GM21723 (cell line): ENCODE data around the gene TMEM170B.
A peak's percentile ranks its signal among the peaks of the same experiment; 100 is the strongest.

ENCODE experiments used
- ATAC-seq: cut with Tn5 transposase; IDR thresholded peaks from one replicate; pipeline ENCODE4 v1.9.1; 2021; ENCODE audit warnings: mild to moderate bottlenecking, moderate library complexity; ENCODE audit not compliant: unreplicated experiment

Gene TMEM170B

GRCh38 chr6:11537229-11538051 lies at the start of gene TMEM170B:
TMEM170B (plus strand) TSS chr6:11537749; CDS start chr6:11538278, 529 bp downstream.
- ATAC-seq: peak; percentile 95

- ATAC-seq: no peak
Observed at GRCh38 chr6:11490996-11491395, 46.6 kb upstream of the TMEM170B start.

GRCh38 chr6:11491596-11492463 lies 45.7 kb upstream of the TMEM170B start:
- ATAC-seq: peak; percentile 30

- ATAC-seq: no peak
Observed at GRCh38 chr6:11492464-11493290, 44.9 kb upstream of the TMEM170B start.

- no peak for ATAC-seq
Observed at GRCh38 chr6:11493974-11494373, 43.6 kb upstream of the TMEM170B start.

GRCh38 chr6:11494786-11495564 lies 42.6 kb upstream of the TMEM170B start:
- ATAC-seq: no peak

- ATAC-seq: no peak
Observed at GRCh38 chr6:11495565-11496145, 41.9 kb upstream of the TMEM170B start.

- ATAC-seq: peak; percentile 65
Observed at GRCh38 chr6:11496152-11497060, 41.1 kb upstream of the TMEM170B start.

- no peak for ATAC-seq
Observed at GRCh38 chr6:11497107-11497506, 40.4 kb upstream of the TMEM170B start.

GRCh38 chr6:11497881-11498280 lies 39.7 kb upstream of the TMEM170B start:
- no peak for ATAC-seq

GRCh38 chr6:11500008-11500407 lies 37.5 kb upstream of the TMEM170B start:
- ATAC-seq: no peak

- ATAC-seq: no peak
Observed at GRCh38 chr6:11509471-11509870, 28.1 kb upstream of the TMEM170B start.

GRCh38 chr6:11514672-11515071 lies 22.9 kb upstream of the TMEM170B start:
- peak; percentile 88 for ATAC-seq

GRCh38 chr6:11515763-11516162 lies 21.8 kb upstream of the TMEM170B start:
- no peak for ATAC-seq

GRCh38 chr6:11522812-11523605 lies 14.5 kb upstream of the TMEM170B start:
- ATAC-seq: no peak

- ATAC-seq: no peak
Observed at GRCh38 chr6:11525468-11526155, 11.9 kb upstream of the TMEM170B start.

GRCh38 chr6:11526156-11526505 lies 11.4 kb upstream of the TMEM170B start:
- no peak for ATAC-seq
